ENCODE results near the gene SPTBN4.

Gene SPTBN4

GRCh38 chr19:40466985-40467734 lies at the start of gene SPTBN4:
TSS of gene SPTBN4 (plus strand) at chr19:40467001. CDS start at chr19:40472622, 5,621 bp downstream.
- peak within 1 kb of the TSS; percentile 41 for H3K4me3 ChIP-seq (ENCODE audit: insufficient read depth, low read length, poor library complexity, severe bottlenecking)
- TF ChIP-seq CTCF (IDR thresholded peaks at IDR 0.05; ENCODE audit: insufficient read depth, low read length, poor library complexity, severe bottlenecking) (no peak), EZH2phosphoT487 (conservative IDR thresholded peaks at IDR 0.05; ENCODE audit: low read length) (no peak)
- no peaks in the 10 kb centered on the region for H3K9me2 ChIP-seq (replicated peaks; ENCODE audit: insufficient read depth, low read length)
- no peak within 1 kb of the TSS for H3K27ac ChIP-seq (ENCODE audit: low read depth, low read length)
- no peaks in the 10 kb centered on the region for H3K36me3 ChIP-seq (ENCODE audit: low read length)
- H3K9me3 ChIP-seq (ENCODE audit: insufficient read depth, low read length): no peaks in the 10 kb centered on the region
- no peaks in the 10 kb centered on the region for H3K27me3 ChIP-seq (ENCODE audit: low read length)
- H4K20me1 ChIP-seq (ENCODE audit: low read depth, low read length): no peaks in the 10 kb centered on the region
- H2AFZ ChIP-seq (ENCODE audit: low read depth, low read length, severe bottlenecking): peak within 1 kb of the TSS; percentile 90
- 0 out of 2 replicates have a peak, but pooled peaks cover 3% of the 10 kb centered on the region for H3F3A ChIP-seq (ENCODE audit: insufficient read depth)
- no peaks in the 10 kb centered on the region for H3K79me2 ChIP-seq (ENCODE audit: insufficient read depth, low read length)
- H3K4me2 ChIP-seq (ENCODE audit: low read depth, low read length, poor library complexity, severe bottlenecking): peak within 1 kb of the TSS; percentile 65
- H3K9ac ChIP-seq (ENCODE audit: low read length): peak within 1 kb of the TSS; percentile 29; the same call in 1 of the 2 replicates

GRCh38 chr19:40417643-40417981 lies 49.2 kb upstream of the SPTBN4 start:
- TF ChIP-seq CTCF (IDR thresholded peaks at IDR 0.05; ENCODE audit: insufficient read depth, low read length, poor library complexity, severe bottlenecking) (no peak), EZH2phosphoT487 (conservative IDR thresholded peaks at IDR 0.05; ENCODE audit: low read length) (no peak)
- Histone ChIP-seq H3K36me3 (ENCODE audit: low read length) (no peaks in the 10 kb centered on the region), H3K4me3 (ENCODE audit: insufficient read depth, low read length, poor library complexity, severe bottlenecking) (no peak overlapping the region), H3K79me2 (ENCODE audit: insufficient read depth, low read length) (no peaks in the 10 kb centered on the region), H3K9me3 (ENCODE audit: insufficient read depth, low read length) (no peaks in the 10 kb centered on the region), H3K4me2 (ENCODE audit: low read depth, low read length, poor library complexity, severe bottlenecking) (no peak overlapping the region), H2AFZ (ENCODE audit: low read depth, low read length, severe bottlenecking) (no peak overlapping the region), H3K9ac (ENCODE audit: low read length) (no peak overlapping the region), H3K27me3 (ENCODE audit: low read length) (no peaks in the 10 kb centered on the region), H3K27ac (ENCODE audit: low read depth, low read length) (no peak overlapping the region), H3K9me2 (replicated peaks; ENCODE audit: insufficient read depth, low read length) (no peaks in the 10 kb centered on the region), H4K20me1 (ENCODE audit: low read depth, low read length) (no peaks in the 10 kb centered on the region), H3F3A (ENCODE audit: insufficient read depth) (no peaks in the 10 kb centered on the region)

- Histone ChIP-seq H3K4me3 (ENCODE audit: insufficient read depth, low read length, poor library complexity, severe bottlenecking) (no peak overlapping the region), H3K9me2 (replicated peaks; ENCODE audit: insufficient read depth, low read length) (no peaks in the 10 kb centered on the region), H3K79me2 (ENCODE audit: insufficient read depth, low read length) (no peaks in the 10 kb centered on the region), H2AFZ (ENCODE audit: low read depth, low read length, severe bottlenecking) (no peak overlapping the region), H3K36me3 (ENCODE audit: low read length) (no peaks in the 10 kb centered on the region), H3K9me3 (ENCODE audit: insufficient read depth, low read length) (no peaks in the 10 kb centered on the region), H3K4me2 (ENCODE audit: low read depth, low read length, poor library complexity, severe bottlenecking) (no peak overlapping the region), H3K27ac (ENCODE audit: low read depth, low read length) (no peak overlapping the region), H3F3A (ENCODE audit: insufficient read depth) (no peaks in the 10 kb centered on the region), H3K27me3 (ENCODE audit: low read length) (no peaks in the 10 kb centered on the region), H4K20me1 (ENCODE audit: low read depth, low read length) (no peaks in the 10 kb centered on the region), H3K9ac (ENCODE audit: low read length) (no peak overlapping the region)
- TF ChIP-seq CTCF (IDR thresholded peaks at IDR 0.05; ENCODE audit: insufficient read depth, low read length, poor library complexity, severe bottlenecking): no peak
- no peak for TF ChIP-seq EZH2phosphoT487 (conservative IDR thresholded peaks at IDR 0.05; ENCODE audit: low read length)
These were observed 48.8 kb upstream of the SPTBN4 start for GRCh38 chr19:40418040-40418439.

Data from SU-DHL-6 (cell line).